ENCODE results near the gene PARP15.

Gene PARP15

DNA sequence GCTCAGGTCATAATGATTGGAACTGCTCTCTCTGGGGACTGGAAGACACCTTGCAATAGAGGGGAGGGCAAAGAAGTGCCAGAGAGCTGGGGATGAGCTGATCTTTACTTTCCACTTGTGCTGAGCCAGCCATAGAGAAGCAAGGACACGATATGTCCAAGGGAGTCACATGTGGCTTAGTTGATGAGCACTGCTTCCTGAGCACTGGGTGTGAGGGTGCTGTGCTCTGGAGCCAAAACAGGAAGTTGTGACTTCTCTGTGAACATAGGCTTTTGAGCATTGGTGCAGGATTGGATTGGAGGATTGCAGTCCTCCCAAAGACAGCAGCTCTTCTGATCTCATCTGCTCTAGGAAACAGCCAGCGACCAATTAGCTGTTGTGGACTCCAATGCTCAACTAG, 109.8 kb downstream of the PARP15 start:
- Histone ChIP-seq H3K27me3 (replicated peaks) (no peaks in the 10 kb centered on the region), H3K36me3 (replicated peaks) (peaks cover 8% of the 10 kb centered on the region), H3K27ac (no peak overlapping the region), H3K4me3 (ENCODE audit: low read depth, low read length) (no peak overlapping the region)
- in situ Hi-C loops (cut with HindIII; ENCODE audit: low pct_ligation_motif_present, low sequenced_read_pairs): no loop called here
- DNase-seq: no peak
- TF ChIP-seq, protein P1, sequence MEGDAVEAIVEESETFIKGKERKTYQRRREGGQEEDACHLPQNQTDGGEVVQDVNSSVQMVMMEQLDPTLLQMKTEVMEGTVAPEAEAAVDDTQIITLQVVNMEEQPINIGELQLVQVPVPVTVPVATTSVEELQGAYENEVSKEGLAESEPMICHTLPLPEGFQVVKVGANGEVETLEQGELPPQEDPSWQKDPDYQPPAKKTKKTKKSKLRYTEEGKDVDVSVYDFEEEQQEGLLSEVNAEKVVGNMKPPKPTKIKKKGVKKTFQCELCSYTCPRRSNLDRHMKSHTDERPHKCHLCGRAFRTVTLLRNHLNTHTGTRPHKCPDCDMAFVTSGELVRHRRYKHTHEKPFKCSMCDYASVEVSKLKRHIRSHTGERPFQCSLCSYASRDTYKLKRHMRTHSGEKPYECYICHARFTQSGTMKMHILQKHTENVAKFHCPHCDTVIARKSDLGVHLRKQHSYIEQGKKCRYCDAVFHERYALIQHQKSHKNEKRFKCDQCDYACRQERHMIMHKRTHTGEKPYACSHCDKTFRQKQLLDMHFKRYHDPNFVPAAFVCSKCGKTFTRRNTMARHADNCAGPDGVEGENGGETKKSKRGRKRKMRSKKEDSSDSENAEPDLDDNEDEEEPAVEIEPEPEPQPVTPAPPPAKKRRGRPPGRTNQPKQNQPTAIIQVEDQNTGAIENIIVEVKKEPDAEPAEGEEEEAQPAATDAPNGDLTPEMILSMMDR (IDR thresholded peaks at IDR 0.05; ENCODE audit: low read depth, low read length, missing control alignments): no peak

Data from brain microvascular endothelial cell (primary cell).